K562 (cell line): Measurements from ENCODE around the gene SIGLEC6. TPM values are rescaled to one million over a fixed set of nuclear protein-coding genes. Genes with fewer than 3 reads are reported as not detected.

Source experiments
- BMI1 ChIP-seq: fragments of 150-350 bp; IDR thresholded peaks from 2 replicates; pipeline ENCODE4 v1.6.1; 2014; ENCODE audit warnings: low read length
- BRF1 ChIP-seq: IDR thresholded peaks from 3 replicates; pipeline ENCODE4 v1.6.1; 2011; ENCODE audit warnings: borderline replicate concordance, mild to moderate bottlenecking; ENCODE audit not compliant: insufficient read length; ENCODE audit errors: extremely low read depth
- COPS2 ChIP-seq: fragments of 450-650 bp; conservative IDR thresholded peaks from 2 replicates; pipeline ENCODE4 v1.6.1; 2016; ENCODE audit warnings: mild to moderate bottlenecking, moderate library complexity
- CTCF ChIP-seq, 3 experiments: IDR thresholded peaks in 2 of 3; conservative IDR thresholded peaks in 1 of 3; 2 replicates each; pipeline ENCODE4 v1.5.1; 2011 to 2012; ENCODE audit warnings: low read length in 3 of 3, mild to moderate bottlenecking in 3 of 3, control low read depth in 2 of 3, improper control_type of control experiment in 1 of 3, inconsistent platforms in 1 of 3, low read depth in 1 of 3, mixed read lengths in 1 of 3, moderate library complexity in 1 of 3; ENCODE audit not compliant: insufficient read depth in 2 of 3
- CXXC5 ChIP-seq: fragments of 250-450 bp; sonication (Bioruptor Pico); IDR thresholded peaks from 2 replicates; pipeline ENCODE4 v1.8.0; 2022; ENCODE audit warnings: inconsistent platforms, mild to moderate bottlenecking, moderate library complexity
- DDX20 ChIP-seq: fragments of 450-650 bp; IDR thresholded peaks from 2 replicates; pipeline ENCODE4 v1.6.1; 2016; ENCODE audit warnings: missing genetic modification characterization, low read depth, mild to moderate bottlenecking, missing compliant biosample characterization, moderate library complexity
- ELF1 ChIP-seq: fragments of 200-800 bp; sonication (Bioruptor generic); IDR thresholded peaks from 2 replicates; pipeline ENCODE4 v1.6.1; 2016; ENCODE audit warnings: missing genetic modification characterization, missing compliant biosample characterization
- HDAC1 ChIP-seq, 2 experiments: fragments of 450-650 bp; IDR thresholded peaks; 2 replicates each; pipeline ENCODE4 v1.6.1; 2016 to 2017; ENCODE audit warnings: inconsistent platforms in 1 of 2, mild to moderate bottlenecking in 1 of 2, moderate library complexity in 1 of 2
- KAT7 ChIP-seq: sonication (generic); formaldehyde crosslinking; IDR thresholded peaks from 2 replicates; pipeline ENCODE4 v1.8.0; 2022; ENCODE audit warnings: missing genetic modification reagents, mild to moderate bottlenecking, borderline replicate concordance
- MAFF ChIP-seq: IDR thresholded peaks from 2 replicates; pipeline ENCODE4 v1.6.1; 2012; ENCODE audit warnings: low read length, improper control_type of control experiment
- NR2C2 ChIP-seq, 2 experiments: fragments of 200-800 bp in 1 of 2; sonication (Bioruptor generic) in 1 of 2; sonication (generic) in 1 of 2; formaldehyde crosslinking in 1 of 2; IDR thresholded peaks; 2 replicates each; pipeline versions ENCODE4 v1.6.1 to v1.8.0; 2016 to 2022; ENCODE audit warnings: mild to moderate bottlenecking in 1 of 2, missing compliant biosample characterization in 1 of 2, missing genetic modification characterization in 1 of 2, missing genetic modification reagents in 1 of 2
- SAFB ChIP-seq: fragments of 200-400 bp; formaldehyde crosslinking; IDR thresholded peaks from 2 replicates; pipeline ENCODE4 v1.6.1; 2017; ENCODE audit warnings: low read depth, low read length, borderline replicate concordance
- TOE1 ChIP-seq, 2 experiments: fragments of 450-650 bp in 1 of 2; sonication (generic) in 1 of 2; formaldehyde crosslinking in 1 of 2; IDR thresholded peaks; 2 replicates each; pipeline versions ENCODE4 v1.7.1 to v1.8.0; 2016 to 2022; ENCODE audit warnings: borderline replicate concordance in 2 of 2, mild to moderate bottlenecking in 2 of 2, antibody characterized with exemption in 1 of 2, inconsistent platforms in 1 of 2, low read depth in 1 of 2, missing genetic modification reagents in 1 of 2, moderate library complexity in 1 of 2
- XRCC4 ChIP-seq: IDR thresholded peaks from one replicate; pipeline ENCODE4 v1.6.1; 2011; ENCODE audit not compliant: insufficient read depth, insufficient read length; ENCODE audit errors: extremely low read depth
- ZNF318 ChIP-seq, 2 experiments: fragments of 450-650 bp; IDR thresholded peaks; 2 replicates each; pipeline ENCODE4 v1.6.1; 2016; ENCODE audit warnings: mild to moderate bottlenecking in 2 of 2, borderline replicate concordance in 1 of 2, low read depth in 1 of 2, moderate library complexity in 1 of 2
- ZNF324 ChIP-seq: fragments of 250-450 bp; sonication (Bioruptor Pico); IDR thresholded peaks from 2 replicates; pipeline ENCODE4 v1.4.0; 2020; ENCODE audit warnings: mild to moderate bottlenecking
- ZSCAN32 ChIP-seq: fragments of 450-650 bp; formaldehyde crosslinking; IDR thresholded peaks from 2 replicates; pipeline ENCODE4 v1.4.0; 2020; ENCODE audit warnings: mild to moderate bottlenecking, moderate library complexity
- polyA plus RNA-seq, 8 experiments: library from polyadenylated mRNA; depleted of rRNA in 4 of 8; stranded (reverse) in 5 of 8; unstranded in 3 of 8; fragments of >200 nt; fragmentation: Nextera tagmentation in 2 of 8; fragmentation: Illumina TruSeq in 1 of 8; extraction: Ambion mirVana in 2 of 8; extraction: Trizol in 1 of 8; gene quantifications; 2 replicates each; pipeline versions ENCODE4 v1.2.1 to v1.2.3, GENCODE V29; 2011 to 2014; ENCODE audit warnings: inconsistent platforms in 1 of 8, missing spikeins in 1 of 8
- total RNA-seq, 7 experiments: library from RNA; depleted of rRNA in 6 of 7; stranded (reverse); fragments of >200 nt in 6 of 7; fragmentation: Illumina TruSeq in 2 of 7; extraction: Trizol in 2 of 7; gene quantifications; 2 replicates each; pipeline versions ENCODE4 v1.2.1 to v1.2.3, GENCODE V29; 2011 to 2021; ENCODE audit warnings: low replicate concordance in 1 of 7

The SIGLEC6 gene
- total and polyA plus RNA-seq, 9 of the 15 experiments (the other 6 are each of a cell fraction or from before 2014, with no cell fraction given) = 0.03 to 17.5 (median 0.71) TPM

- TF ChIP-seq BRF1 (no peak), ZSCAN32 (no peak), ZNF318 (IDR thresholded peaks at IDR 0.05; ENCODE audit: borderline replicate concordance in 1 of 2, low read depth in 1 of 2) (no peak), KAT7 (no peak), SAFB (no peak), CXXC5 (peak; percentile 66), HDAC1 (IDR thresholded peaks at IDR 0.05) (no peak), CTCF (IDR thresholded peaks at IDR 0.05 in 2 of 3, conservative IDR thresholded peaks at IDR 0.05 in 1 of 3; ENCODE audit: insufficient read depth in 2 of 3, low read depth in 1 of 3, low read length in 3 of 3) (no peak), NR2C2 (CRISPR knock-in tag; IDR thresholded peaks at IDR 0.05) (no peak), NR2C2 (tag; IDR thresholded peaks at IDR 0.05) (peak; percentile 11; the same call in 1 of the 2 replicates), ZNF324 (CRISPR knock-in tag) (no peak), XRCC4 (no peak), BMI1 (no peak), MAFF (no peak), ELF1 (tag) (no peak), TOE1 (IDR thresholded peaks at IDR 0.05; ENCODE audit: borderline replicate concordance) (no peak), TOE1 (CRISPR knock-in tag; IDR thresholded peaks at IDR 0.05; ENCODE audit: borderline replicate concordance, low read depth) (no peak), DDX20 (tag) (peak; percentile 65), COPS2 (no peak)
These were observed 18.3 kb upstream of the SIGLEC6 start (continued) for GRCh38 chr19:51549533-51550324.
